B cell (primary cell): ENCODE data around the gene CFAP221. TPM values are rescaled to one million over a fixed set of nuclear protein-coding genes. Genes with fewer than 3 reads are reported as not detected.

Experiments
- ATAC-seq: fragments of 200-7000 bp; cut with Tn5 transposase; one replicate; pipeline ENCODE4 v1.10.0; 2021; ENCODE audit warnings: low read depth, mild to moderate bottlenecking, moderate number of reproducible peaks, moderate library complexity
- CTCF ChIA-PET: fragments of 350-600 bp; sonication (Branson Sonifier 250); formaldehyde crosslinking; loops from one replicate; lab custom pipeline; 2021; ENCODE audit warnings: antibody characterized with exemption, inconsistent platforms; lab: Charles Lee
- POLR2A ChIA-PET: fragments of 350-600 bp; sonication (Branson Sonifier 250); formaldehyde crosslinking; loops from one replicate; lab custom pipeline; 2021; ENCODE audit warnings: antibody characterized with exemption; lab: Charles Lee
- DNase-seq: peaks from one replicate; pipeline ENCODE4 v3.0.0; 2013
- H2AFZ ChIP-seq: 2 replicates; pipeline ENCODE4 v1.6.1; 2012; ENCODE audit warnings: mild to moderate bottlenecking, low read depth, low read length; ENCODE audit not compliant: insufficient read depth, poor library complexity, severe bottlenecking
- H3K27ac ChIP-seq, 2 donors: 1 replicate in 1 of 2; 2 replicates in 1 of 2; pipeline ENCODE4 v1.5.1; 2012 to 2013; ENCODE audit warnings: low read length in 2 of 2, mild to moderate bottlenecking in 2 of 2, moderate library complexity in 1 of 2
- H3K27me3 ChIP-seq, 4 experiments: fragments of 200-600 bp in 1 of 4; sonication (generic) in 1 of 4; replicated peaks in 1 of 4; 1 replicate in 2 of 4; 2 replicates in 2 of 4; pipeline versions ENCODE4 v1.6.1 to v1.7.0; 2013 to 2016; ENCODE audit warnings: low read length in 3 of 4, mild to moderate bottlenecking in 2 of 4, mixed read lengths in 1 of 4, moderate library complexity in 1 of 4; ENCODE audit not compliant: insufficient read depth in 4 of 4, control insufficient read depth in 3 of 4; ENCODE audit errors: control extremely low read depth in 1 of 4
- H3K36me3 ChIP-seq, 2 experiments: replicated peaks in 1 of 2; 1 replicate in 1 of 2; 2 replicates in 1 of 2; pipeline versions ENCODE4 v1.6.1 to v1.7.1; 2013; ENCODE audit warnings: low read length in 1 of 2; ENCODE audit not compliant: insufficient read depth in 2 of 2, control insufficient read depth in 1 of 2; ENCODE audit errors: control extremely low read depth in 1 of 2, extremely low read depth in 1 of 2
- H3K4me1 ChIP-seq, 2 donors: fragments of 200-600 bp in 1 of 2; sonication (generic) in 1 of 2; 1 replicate in 1 of 2; 2 replicates in 1 of 2; pipeline versions ENCODE4 v1.5.1 to v1.6.1; 2013 to 2017; ENCODE audit warnings: low read length in 2 of 2; ENCODE audit not compliant: control insufficient read depth in 2 of 2, insufficient read depth in 2 of 2
- H3K4me2 ChIP-seq: replicated peaks from 2 replicates; pipeline ENCODE3; 2012; ENCODE audit warnings: mild to moderate bottlenecking, low read depth, low read length; ENCODE audit not compliant: poor library complexity, severe bottlenecking
- H3K4me3 ChIP-seq, 5 experiments: fragments of 200-600 bp in 1 of 5; sonication (generic) in 1 of 5; 1 replicate in 3 of 5; 2 replicates in 2 of 5; pipeline versions ENCODE4 v1.5.1 to v1.7.0; 2011 to 2016; ENCODE audit warnings: low read length in 4 of 5, mild to moderate bottlenecking in 4 of 5, low read depth in 2 of 5, control low read depth in 1 of 5, moderate library complexity in 1 of 5; ENCODE audit not compliant: insufficient read depth in 1 of 5; ENCODE audit errors: control extremely low read depth in 1 of 5, extremely low read depth in 1 of 5
- H3K79me2 ChIP-seq: fragments of 200-600 bp; sonication (generic); one replicate; pipeline ENCODE4 v1.6.0; 2016; ENCODE audit warnings: low read length; ENCODE audit not compliant: control insufficient read depth, insufficient read depth
- H3K9ac ChIP-seq: fragments of 200-600 bp; sonication (generic); 2 replicates; pipeline ENCODE4 v1.6.1; 2017; ENCODE audit warnings: mild to moderate bottlenecking, low read length, moderate library complexity
- H3K9me3 ChIP-seq, 3 donors: one replicate each; pipeline versions ENCODE4 v1.6.1 to v1.7.1; 2013; ENCODE audit warnings: low read length in 2 of 3; ENCODE audit not compliant: control insufficient read depth in 2 of 3, insufficient read depth in 1 of 3; ENCODE audit errors: control extremely low read depth in 1 of 3
- H4K20me1 ChIP-seq: 2 replicates; pipeline ENCODE4 v1.6.0; 2012; ENCODE audit warnings: mild to moderate bottlenecking, low read length; ENCODE audit not compliant: insufficient read depth, control insufficient read depth, poor library complexity, severe bottlenecking
- H3K27ac Mint-ChIP-seq: one replicate; pipeline ENCODE4 v1.8.0; 2021; ENCODE audit warnings: mixed read lengths
- H3K27me3 Mint-ChIP-seq: one replicate; pipeline ENCODE4 v1.8.0; 2021; ENCODE audit warnings: mixed read lengths
- H3K4me1 Mint-ChIP-seq: one replicate; pipeline ENCODE4 v1.8.0; 2021; ENCODE audit warnings: mixed read lengths
- H3K4me3 Mint-ChIP-seq: one replicate; pipeline ENCODE4 v1.8.0; 2021; ENCODE audit warnings: mixed read lengths
- H3K9me3 Mint-ChIP-seq: one replicate; pipeline ENCODE4 v1.8.0; 2022; ENCODE audit warnings: mixed read lengths; ENCODE audit not compliant: insufficient read depth
- EZH2 ChIP-seq: IDR thresholded peaks from 2 replicates; pipeline ENCODE4 v1.6.1; 2012; ENCODE audit warnings: borderline replicate concordance, low read depth, mild to moderate bottlenecking, moderate library complexity, low read length; ENCODE audit not compliant: insufficient read depth, poor library complexity, severe bottlenecking
- WGBS: methylation state at CpG from one replicate; pipeline ENCODE4 v1.1.5; 2013; ENCODE audit warnings: missing lambda C conversion rate; ENCODE audit not compliant: insufficient coverage; 5-methylcytosine and 5-hydroxymethylcytosine counted together
- intact Hi-C: fragments of 100-400 bp; cut with micrococcal nuclease; formaldehyde crosslinking; loops from one replicate; pipeline ENCODE4 v1.10.0; 2022
- polyA plus RNA-seq: library from polyadenylated mRNA; depleted of rRNA; stranded (reverse); fragments of >200 nt; gene quantifications from 2 replicates; pipeline ENCODE4 v1.2.3, GENCODE V29; 2012
- total RNA-seq, 2 donors: library from RNA; stranded (reverse); fragments of 120-200 nt in 1 of 2; gene quantifications; 1 replicate in 1 of 2; 2 replicates in 1 of 2; pipeline versions ENCODE4 v1.2.3 to v1.2.4, GENCODE V29; 2013 to 2022
- TF ChIP-seq, protein P1 (sequence below): fragments of 200-600 bp; IDR thresholded peaks from one replicate; pipeline ENCODE4 v1.8.0; 2022; ENCODE audit warnings: antibody characterized with exemption, mild to moderate bottlenecking

Gene CFAP221
- total and polyA plus RNA-seq, 2 donors (not counting 1 experiment from before 2014, with no cell fraction given), result not detected

DNA sequence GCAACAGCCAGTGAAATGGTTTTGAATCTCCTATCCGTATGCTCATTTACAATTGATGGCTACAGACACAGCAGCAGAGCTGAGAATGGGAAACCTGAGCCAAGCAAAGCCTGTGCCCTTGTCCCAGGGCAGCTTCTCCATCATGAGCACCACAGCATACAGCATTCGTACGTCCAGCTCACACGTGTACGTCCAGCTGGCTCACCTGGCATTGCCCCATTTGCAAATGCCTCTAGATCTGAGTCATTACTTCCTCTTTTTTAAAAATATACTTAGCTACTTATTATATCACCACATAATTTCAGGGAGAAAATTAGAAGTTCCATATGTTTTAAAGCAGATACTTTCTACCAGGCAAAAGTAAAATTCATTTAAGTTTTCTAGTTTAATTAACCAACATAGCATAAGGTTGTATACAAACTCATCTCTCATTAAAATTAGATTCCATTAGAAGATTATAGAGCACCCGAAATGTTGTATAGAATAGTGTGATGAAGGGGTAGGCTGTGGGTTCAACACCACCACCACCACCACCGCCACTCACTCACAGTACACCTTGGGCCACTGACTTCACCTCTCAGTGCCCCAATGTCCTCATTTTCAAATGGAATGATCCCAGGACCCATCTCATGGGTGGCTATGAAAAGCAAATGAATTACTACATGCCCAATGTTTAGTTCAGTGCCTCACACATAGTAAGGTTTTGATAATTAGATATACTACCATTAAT, 103.4 kb downstream of the CFAP221 start:
- Histone ChIP-seq H3K79me2 (no peaks in the 10 kb centered on the region), H2AFZ (no peak overlapping the region), H3K4me1 (peaks cover 13 to 17% of the 10 kb centered on the region in 2 donors), H3K4me3 (no peak overlapping the region), H3K9me3 (peaks cover 3 to 13% (median 10%) of the 10 kb centered on the region in 3 donors), H3K4me2 (peak overlapping the region; percentile 19), H3K9ac (no peak overlapping the region), H4K20me1 (no peaks in the 10 kb centered on the region), H3K36me3 (no peaks in the 10 kb centered on the region), H3K27me3 (peaks cover 0 to 4% (median 0%) of the 10 kb centered on the region in 4 experiments), H3K27ac (no peak overlapping the region)
- Mint-ChIP-seq H3K4me3 (peak overlapping the region; percentile 18), H3K4me1 (peaks cover 21% of the 10 kb centered on the region), H3K27ac (peak overlapping the region; percentile 67), H3K27me3 (peaks cover 9% of the 10 kb centered on the region), H3K9me3 (peaks cover 2% of the 10 kb centered on the region)
- 16% methylated on average over 5 of the region's 7 CpGs for WGBS
- ChIA-PET CTCF (interaction anchor here (0.6 to 10.4 kb wide), 3 partner anchors 10 to 1035 kb away, joined by 3 to 177 read pairs (median 4); no protein-coding TSS in a partner anchor), POLR2A (no interaction called here)
- ATAC-seq (peak; percentile 86), DNase-seq (peak; percentile 54)
- intact Hi-C loops, result loop anchor here (10.0 kb wide), 1 partner anchor 527 kb away; no protein-coding TSS in a partner anchor
- TF ChIP-seq, protein P1, sequence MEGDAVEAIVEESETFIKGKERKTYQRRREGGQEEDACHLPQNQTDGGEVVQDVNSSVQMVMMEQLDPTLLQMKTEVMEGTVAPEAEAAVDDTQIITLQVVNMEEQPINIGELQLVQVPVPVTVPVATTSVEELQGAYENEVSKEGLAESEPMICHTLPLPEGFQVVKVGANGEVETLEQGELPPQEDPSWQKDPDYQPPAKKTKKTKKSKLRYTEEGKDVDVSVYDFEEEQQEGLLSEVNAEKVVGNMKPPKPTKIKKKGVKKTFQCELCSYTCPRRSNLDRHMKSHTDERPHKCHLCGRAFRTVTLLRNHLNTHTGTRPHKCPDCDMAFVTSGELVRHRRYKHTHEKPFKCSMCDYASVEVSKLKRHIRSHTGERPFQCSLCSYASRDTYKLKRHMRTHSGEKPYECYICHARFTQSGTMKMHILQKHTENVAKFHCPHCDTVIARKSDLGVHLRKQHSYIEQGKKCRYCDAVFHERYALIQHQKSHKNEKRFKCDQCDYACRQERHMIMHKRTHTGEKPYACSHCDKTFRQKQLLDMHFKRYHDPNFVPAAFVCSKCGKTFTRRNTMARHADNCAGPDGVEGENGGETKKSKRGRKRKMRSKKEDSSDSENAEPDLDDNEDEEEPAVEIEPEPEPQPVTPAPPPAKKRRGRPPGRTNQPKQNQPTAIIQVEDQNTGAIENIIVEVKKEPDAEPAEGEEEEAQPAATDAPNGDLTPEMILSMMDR, result no peak
- no peak for TF ChIP-seq EZH2
